ENCODE results near the gene FAM83G.

DNA sequence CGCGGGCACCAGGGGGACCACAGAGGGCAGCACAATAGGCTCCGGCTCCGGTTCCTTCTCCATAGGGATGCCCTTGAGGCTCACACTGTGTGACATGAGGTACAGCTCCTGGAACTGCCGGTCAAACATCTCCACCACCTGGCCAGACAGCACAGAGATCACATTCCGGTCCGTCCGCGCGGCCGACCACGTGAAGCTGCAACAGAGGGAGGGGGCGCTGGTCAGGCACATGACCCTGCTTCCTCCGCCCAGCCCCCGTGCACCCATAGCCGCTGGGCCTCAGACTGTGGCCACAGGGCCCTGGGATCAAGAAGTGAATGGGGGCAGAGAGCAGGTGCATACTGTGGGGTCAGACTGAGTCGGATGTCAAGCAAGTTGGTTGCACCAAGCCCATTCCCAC, 25.9 kb downstream of the FAM83G start:
- TF ChIP-seq, protein P1, sequence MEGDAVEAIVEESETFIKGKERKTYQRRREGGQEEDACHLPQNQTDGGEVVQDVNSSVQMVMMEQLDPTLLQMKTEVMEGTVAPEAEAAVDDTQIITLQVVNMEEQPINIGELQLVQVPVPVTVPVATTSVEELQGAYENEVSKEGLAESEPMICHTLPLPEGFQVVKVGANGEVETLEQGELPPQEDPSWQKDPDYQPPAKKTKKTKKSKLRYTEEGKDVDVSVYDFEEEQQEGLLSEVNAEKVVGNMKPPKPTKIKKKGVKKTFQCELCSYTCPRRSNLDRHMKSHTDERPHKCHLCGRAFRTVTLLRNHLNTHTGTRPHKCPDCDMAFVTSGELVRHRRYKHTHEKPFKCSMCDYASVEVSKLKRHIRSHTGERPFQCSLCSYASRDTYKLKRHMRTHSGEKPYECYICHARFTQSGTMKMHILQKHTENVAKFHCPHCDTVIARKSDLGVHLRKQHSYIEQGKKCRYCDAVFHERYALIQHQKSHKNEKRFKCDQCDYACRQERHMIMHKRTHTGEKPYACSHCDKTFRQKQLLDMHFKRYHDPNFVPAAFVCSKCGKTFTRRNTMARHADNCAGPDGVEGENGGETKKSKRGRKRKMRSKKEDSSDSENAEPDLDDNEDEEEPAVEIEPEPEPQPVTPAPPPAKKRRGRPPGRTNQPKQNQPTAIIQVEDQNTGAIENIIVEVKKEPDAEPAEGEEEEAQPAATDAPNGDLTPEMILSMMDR (IDR thresholded peaks at IDR 0.05): no peak
- no peak for TF ChIP-seq POLR2A (IDR thresholded peaks at IDR 0.05)
